Measurements from ENCODE around the gene NAP1L4.

DNA sequence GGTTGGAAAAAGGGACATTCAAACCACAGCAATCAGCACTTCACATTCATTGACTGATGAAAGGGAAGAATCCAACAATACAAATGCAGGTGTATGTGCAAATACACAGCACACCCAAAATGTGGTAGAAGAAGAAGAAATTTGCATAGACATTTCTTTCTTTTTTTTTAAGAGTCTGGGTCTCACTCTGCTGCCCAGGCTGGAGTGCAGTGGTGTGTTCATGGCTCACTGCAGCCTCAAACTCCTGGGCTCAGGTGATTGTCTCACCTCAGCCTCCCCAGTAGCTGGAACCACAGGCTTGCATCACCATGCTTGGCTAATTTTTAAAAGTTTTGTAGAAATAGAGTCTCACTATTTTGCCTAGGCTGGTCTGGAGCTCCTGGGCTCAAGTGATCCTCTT lies 43.2 kb upstream of the NAP1L4 start:
- TF ChIP-seq, protein P1, sequence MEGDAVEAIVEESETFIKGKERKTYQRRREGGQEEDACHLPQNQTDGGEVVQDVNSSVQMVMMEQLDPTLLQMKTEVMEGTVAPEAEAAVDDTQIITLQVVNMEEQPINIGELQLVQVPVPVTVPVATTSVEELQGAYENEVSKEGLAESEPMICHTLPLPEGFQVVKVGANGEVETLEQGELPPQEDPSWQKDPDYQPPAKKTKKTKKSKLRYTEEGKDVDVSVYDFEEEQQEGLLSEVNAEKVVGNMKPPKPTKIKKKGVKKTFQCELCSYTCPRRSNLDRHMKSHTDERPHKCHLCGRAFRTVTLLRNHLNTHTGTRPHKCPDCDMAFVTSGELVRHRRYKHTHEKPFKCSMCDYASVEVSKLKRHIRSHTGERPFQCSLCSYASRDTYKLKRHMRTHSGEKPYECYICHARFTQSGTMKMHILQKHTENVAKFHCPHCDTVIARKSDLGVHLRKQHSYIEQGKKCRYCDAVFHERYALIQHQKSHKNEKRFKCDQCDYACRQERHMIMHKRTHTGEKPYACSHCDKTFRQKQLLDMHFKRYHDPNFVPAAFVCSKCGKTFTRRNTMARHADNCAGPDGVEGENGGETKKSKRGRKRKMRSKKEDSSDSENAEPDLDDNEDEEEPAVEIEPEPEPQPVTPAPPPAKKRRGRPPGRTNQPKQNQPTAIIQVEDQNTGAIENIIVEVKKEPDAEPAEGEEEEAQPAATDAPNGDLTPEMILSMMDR (conservative IDR thresholded peaks at IDR 0.05; ENCODE audit: low read depth, low read length), result no peak
- TF ChIP-seq POLR2A (IDR thresholded peaks at IDR 0.05; ENCODE audit: low read depth, low read length), result no peak
- TF ChIP-seq RFX5 (IDR thresholded peaks at IDR 0.05; ENCODE audit: low read depth, low read length), result no peak
- no peak for TF ChIP-seq CEBPB (IDR thresholded peaks at IDR 0.05; ENCODE audit: low read depth, low read length)
- no peak for TF ChIP-seq MAFK (IDR thresholded peaks at IDR 0.05; ENCODE audit: low read depth, low read length)
- no peak for TF ChIP-seq MXI1 (IDR thresholded peaks at IDR 0.05; ENCODE audit: borderline replicate concordance, low read depth, low read length)

Data from IMR-90 (cell line).